GM12891 (cell line): ENCODE measurements around the gene FXYD3.

Experiments used
- DNase-seq: peaks from one replicate; pipeline ENCODE4 v3.0.0; 2011; ENCODE audit warnings: low spot score; ENCODE audit not compliant: insufficient read length
- FAIRE-seq: peaks from 2 replicates; lab custom pipeline; 2011; peaks lifted over from hg19 to GRCh38; lab: Jason Lieb, UNC
- PAX5 ChIP-seq: IDR thresholded peaks from 2 replicates; pipeline ENCODE4 v1.6.1; 2011; ENCODE audit warnings: low read length, moderate library complexity, mild to moderate bottlenecking; ENCODE audit not compliant: insufficient read depth, severe bottlenecking
- POLR2A ChIP-seq: IDR thresholded peaks from 2 replicates; pipeline ENCODE4 v1.6.1; 2011; ENCODE audit warnings: low read depth, low read length, control low read depth
- POLR2AphosphoS5 ChIP-seq: IDR thresholded peaks from 2 replicates; pipeline ENCODE4 v1.6.1; 2011; ENCODE audit warnings: low read depth, low read length, control low read depth
- POU2F2 ChIP-seq: IDR thresholded peaks from 2 replicates; pipeline ENCODE4 v1.6.1; 2011; ENCODE audit warnings: low read depth, mild to moderate bottlenecking, control low read depth, low read length, moderate library complexity
- SPI1 ChIP-seq: IDR thresholded peaks from 2 replicates; pipeline ENCODE4 v1.6.1; 2011; ENCODE audit warnings: low read depth, low read length, control low read depth
- TAF1 ChIP-seq: IDR thresholded peaks from 2 replicates; pipeline ENCODE4 v1.6.1; 2011; ENCODE audit warnings: low read depth, low read length, control low read depth

The FXYD3 gene

DNA sequence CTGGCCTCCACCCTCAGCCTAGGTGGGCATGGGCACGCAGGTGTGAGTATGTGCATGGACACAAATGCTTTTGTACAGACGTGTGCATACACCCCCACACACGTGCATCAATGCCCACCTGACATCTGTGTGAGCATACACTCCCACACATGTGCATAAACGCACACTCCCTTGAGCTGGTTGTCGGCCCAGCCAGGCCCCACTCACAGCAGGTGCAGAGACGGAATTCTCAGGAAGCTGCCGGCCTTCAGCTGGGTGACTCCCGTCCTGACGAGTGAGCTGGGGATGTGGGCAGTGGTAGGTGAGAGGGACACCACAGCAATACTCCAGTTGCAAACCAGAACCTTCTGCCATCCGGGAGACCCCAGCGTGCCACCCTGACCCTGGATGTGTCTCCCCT is 18.2 kb downstream of the FXYD3 start:
- TF ChIP-seq SPI1 (no peak), POLR2AphosphoS5 (no peak), TAF1 (no peak)
- DNase-seq (no peak), FAIRE-seq (no peak)

DNA sequence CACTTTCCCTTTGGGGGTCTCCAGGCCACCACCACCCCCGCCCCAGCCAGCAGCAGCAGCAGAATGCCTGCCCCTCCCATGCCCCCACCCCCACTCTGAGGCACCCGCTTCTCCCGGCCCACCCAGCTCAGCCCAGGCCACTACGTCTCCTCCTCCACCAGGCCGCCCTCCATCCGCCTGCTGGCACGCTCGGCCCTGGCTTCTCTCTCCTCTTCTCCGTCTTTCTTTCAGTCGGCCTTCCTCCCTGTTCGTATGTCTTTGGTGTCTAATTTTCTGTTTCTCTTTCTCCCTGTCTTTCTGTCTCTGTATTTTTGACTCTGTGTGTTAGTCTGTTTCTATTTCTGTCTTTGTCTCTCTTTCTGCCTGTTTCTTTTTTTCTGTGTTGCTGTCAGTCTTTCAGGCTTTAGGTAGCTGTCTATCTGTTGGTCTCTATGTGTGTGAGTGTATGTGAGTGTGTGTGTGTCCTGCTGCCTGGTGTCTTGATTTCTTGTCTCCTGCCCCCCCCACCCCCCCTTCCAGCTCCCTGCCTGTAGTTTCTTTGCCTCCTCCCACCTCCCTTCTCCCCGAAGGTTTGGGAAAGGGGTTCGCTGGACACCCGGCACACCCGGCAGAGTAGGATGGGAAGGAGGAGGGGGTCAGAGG is 19.1 kb downstream of the FXYD3 start, which contains the start of gene LGI4:
Gene LGI4, minus strand, starts transcription at position 459 of the 642 bp plus-strand sequence. Its CDS starts 379 bp downstream, at position 80.
- DNase-seq (no peak), FAIRE-seq (no peak)
- no peak for TF ChIP-seq POLR2A
- no peak for TF ChIP-seq POU2F2
- TF ChIP-seq POLR2AphosphoS5 = no peak
- no peak for TF ChIP-seq PAX5
- TF ChIP-seq SPI1 = no peak
- no peak for TF ChIP-seq TAF1

DNA sequence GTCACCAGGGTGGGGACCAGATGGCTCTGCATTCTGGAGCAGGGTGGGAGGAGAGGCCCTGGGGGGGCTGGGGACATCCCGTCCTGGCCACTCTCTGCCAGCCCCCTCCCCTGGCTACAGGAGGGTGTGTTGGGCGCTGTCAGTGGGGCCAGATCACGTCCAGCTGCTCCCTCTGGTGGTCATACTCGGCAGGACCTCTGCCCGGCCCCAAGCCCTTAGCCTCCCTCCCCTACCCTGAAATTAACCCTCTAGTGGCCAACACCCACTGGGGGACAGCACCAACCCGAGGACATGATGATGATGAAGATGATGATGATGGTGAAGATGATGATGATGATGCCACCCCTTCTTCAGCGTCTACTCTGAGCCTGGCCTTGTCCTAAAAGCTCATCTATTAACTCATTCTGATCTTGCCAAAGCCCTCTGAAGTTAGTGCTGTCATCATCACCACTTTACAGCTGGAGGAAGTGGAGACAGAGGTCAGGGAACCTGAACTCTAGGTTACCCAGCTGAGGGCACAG is 19.8 kb downstream of the FXYD3 start:
- DNase-seq = peak; percentile 96
- peak; percentile 92 for FAIRE-seq
- TF ChIP-seq PAX5 (no peak), POLR2A (no peak), SPI1 (no peak), POLR2AphosphoS5 (no peak), TAF1 (no peak)

DNA sequence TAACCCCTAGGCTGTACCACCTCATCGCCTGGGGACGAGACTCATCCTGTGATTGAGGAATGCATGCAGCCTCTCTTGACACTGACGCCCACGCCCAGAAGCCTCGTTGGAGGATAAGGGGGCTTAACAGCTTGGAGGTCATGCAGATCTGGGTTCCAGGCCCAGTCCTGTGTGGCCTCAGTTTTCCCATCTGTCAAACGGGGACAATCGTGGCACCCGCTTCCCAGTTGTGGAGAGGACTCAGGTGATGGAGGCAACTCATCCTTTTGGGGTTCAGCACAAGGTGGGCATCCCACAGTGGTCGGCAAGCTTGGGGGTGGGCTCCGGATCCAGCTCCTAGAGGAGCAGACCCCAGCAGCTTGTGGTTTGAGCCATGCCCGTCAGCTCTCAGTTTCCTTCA is 20.6 kb downstream of the FXYD3 start:
- no peak for DNase-seq
- FAIRE-seq = no peak
- TF ChIP-seq PAX5 (no peak), SPI1 (no peak), TAF1 (no peak), POLR2A (no peak), POLR2AphosphoS5 (no peak), POU2F2 (no peak)

DNA sequence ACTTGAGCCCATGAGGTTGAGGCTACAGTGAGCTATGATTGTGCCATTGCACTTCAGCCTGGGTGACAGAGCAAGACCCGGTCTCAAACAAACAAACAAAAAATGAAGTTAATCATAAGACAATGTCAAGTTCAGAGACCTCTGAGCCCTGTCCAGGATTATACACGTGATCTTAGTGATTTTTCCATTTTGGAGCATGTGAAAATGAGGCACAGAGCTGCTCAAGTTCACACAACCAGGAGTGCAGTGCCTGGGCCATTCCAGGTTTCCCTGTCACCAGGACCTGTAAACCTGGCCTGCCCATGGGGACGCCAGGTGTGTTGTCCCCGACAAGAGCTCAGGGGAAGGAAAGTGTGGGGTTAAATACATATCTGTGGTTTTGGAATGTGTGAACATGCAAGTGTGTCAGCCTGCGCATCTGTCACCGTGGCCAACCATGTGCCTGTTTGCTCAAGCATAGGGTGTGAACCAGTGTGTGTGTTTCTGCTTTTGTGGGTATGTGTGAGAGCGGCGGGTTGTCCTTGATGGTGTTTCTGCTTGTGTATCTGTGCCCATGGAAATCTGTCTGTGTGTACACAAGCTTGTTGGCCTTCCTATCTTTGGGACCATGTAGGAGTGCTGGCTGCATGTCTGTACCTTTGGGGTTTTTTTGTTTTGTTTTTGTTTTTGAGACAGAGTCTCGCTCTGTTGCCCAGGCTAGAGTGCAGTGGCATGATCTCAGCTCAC is 21.5 kb downstream of the FXYD3 start:
- FAIRE-seq = no peak
- TF ChIP-seq POU2F2 = no peak
- TF ChIP-seq POLR2AphosphoS5 = no peak
- no peak for TF ChIP-seq TAF1
- TF ChIP-seq PAX5 = no peak
- no peak for TF ChIP-seq POLR2A
- TF ChIP-seq SPI1 = no peak
- DNase-seq = no peak

DNA sequence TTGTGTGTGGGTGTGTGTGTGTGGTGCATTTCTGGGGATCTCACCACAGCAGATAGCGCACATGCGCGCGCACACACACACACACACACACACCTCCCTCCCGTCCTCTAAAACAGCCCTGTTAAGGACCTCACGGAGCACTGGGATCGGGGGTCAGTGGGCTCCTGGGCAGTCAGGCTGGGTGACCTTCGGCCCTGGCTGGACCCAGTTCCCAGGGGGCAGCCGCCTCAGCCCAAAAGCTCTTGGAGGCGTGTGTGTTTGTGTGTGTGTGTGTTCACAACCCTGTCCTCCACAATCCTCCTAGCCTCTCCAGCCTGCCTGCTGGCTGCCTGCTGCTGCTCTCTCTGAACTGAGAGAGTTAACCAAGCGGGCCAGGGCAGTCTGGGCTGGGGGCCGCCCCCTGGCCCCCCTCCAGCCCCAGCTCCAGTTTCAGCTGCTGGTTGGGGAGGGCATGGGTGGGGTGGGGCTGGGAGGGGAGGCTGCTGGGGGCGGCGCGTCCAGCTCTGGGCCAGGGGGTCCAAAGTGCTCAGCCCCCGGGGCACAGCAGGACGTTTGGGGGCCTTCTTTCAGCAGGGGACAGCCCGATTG is 22.8 kb downstream of the FXYD3 start, which contains the start of gene FXYD1:
Gene FXYD1, plus strand, starts transcription at position 520 of the 588 bp plus-strand sequence. CDS start 1,256 bp downstream, outside the sequence.
- FAIRE-seq (no peak), DNase-seq (no peak)
- TF ChIP-seq POLR2AphosphoS5 (no peak), SPI1 (no peak), PAX5 (no peak), TAF1 (no peak), POLR2A (no peak), POU2F2 (no peak)

DNA sequence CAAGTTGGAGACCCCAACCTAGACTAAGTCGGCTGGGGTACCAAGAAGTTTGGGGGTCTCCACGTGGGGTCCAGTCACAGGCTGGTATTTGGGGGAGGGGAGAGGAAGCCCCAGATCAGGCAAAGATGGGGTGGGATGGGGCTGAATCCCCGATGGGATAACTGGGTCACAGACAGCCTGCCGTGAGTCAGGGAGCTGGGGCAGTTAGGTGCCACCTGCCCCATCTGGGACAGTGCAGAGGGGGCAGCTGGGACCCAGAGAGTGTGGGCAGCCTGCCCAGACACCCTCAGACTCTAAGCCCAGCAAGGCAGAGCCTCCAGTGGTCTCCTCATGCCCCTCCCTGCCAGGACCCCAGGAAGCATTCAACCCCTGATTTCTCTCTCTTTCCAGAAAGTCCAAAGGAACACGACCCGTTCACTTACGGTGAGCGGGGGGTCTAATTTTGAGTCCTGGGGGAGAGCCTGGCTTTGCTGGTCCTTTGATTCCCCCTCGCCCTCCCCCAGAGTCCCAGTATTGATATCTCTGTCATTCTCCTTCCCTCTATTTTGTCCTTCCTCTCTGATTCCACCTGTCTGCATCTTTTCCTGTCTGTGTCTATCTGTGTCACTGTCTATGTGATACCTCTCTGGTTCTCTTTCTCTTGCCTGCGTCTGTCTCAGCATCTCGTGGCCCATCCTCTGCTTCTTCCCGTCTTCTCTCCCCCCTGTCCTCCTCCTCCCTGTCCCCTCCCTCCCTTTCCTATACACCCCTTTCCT is 24.8 kb downstream of the FXYD3 start:
- FAIRE-seq (no peak), DNase-seq (no peak)
- TF ChIP-seq PAX5 (no peak), POU2F2 (no peak), POLR2A (no peak), TAF1 (no peak), POLR2AphosphoS5 (no peak), SPI1 (no peak)

DNA sequence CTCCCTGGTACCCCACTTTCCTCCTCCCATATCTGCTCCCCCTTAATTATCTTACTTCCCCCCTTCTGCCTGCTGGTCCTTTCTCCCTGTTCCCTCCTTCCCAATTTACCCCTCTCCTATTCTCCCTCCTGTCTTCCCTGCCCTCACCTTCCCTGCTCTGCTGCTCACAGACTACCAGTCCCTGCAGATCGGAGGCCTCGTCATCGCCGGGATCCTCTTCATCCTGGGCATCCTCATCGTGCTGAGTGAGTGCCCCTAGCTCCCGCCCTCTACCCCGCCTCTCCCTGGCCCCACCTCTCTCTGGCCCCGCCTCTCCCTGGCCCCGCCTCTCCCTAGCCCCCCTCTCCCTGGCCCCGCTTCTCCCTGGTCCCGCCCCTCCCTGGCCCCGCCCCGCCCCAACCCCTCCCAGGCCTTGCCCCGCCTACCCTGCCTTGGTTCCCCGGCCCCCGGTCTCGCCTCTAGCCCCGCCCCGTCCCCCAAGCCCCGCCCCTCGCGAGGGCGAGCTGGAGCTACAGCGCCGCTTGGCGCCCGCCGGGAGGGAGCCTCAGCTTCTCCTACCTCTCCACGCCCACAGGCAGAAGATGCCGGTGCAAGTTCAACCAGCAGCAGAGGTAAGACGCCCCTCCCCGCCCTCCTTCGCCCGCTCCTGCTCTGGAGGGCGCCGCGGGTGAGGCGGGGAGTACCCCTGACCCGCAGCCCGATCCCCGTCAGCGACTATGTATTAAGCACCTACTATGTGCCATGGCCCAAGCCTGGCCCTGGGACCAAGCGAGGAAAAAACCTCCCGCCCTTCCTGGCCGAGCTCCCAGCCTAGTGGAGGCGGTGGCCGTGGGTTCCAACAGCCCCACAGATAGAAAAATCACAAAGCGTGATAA is 25.6 kb downstream of the FXYD3 start:
- FAIRE-seq (peak; percentile 94), DNase-seq (peak; percentile 100)
- TF ChIP-seq PAX5 = no peak
- no peak for TF ChIP-seq TAF1
- no peak for TF ChIP-seq POLR2AphosphoS5
- no peak for TF ChIP-seq SPI1
- TF ChIP-seq POLR2A = no peak
- no peak for TF ChIP-seq POU2F2
